HepG2 (cell line): ENCODE data around the gene PRAC1. TPM values are rescaled to one million over a fixed set of nuclear protein-coding genes. Genes with fewer than 3 reads are reported as not detected.
A peak's percentile ranks its signal among the peaks of the same experiment; 100 is the strongest.

Experiments used
- ATAC-seq: fragments of 200-7000 bp; cut with Tn5 transposase; 3 replicates; pipeline ENCODE4 v1.9.1; 2020; ENCODE audit warnings: mild to moderate bottlenecking, moderate library complexity
- BruUV-seq: library from RNA; stranded (reverse); fragments of 400-500 nt; replicated peaks from 2 replicates; lab custom pipeline; 2021; lab: Mats Ljungman, UMichigan
- CTCF ChIA-PET: fragments of 300-600 bp; formaldehyde crosslinking; extraction: SDS; loops from one replicate; lab custom pipeline; 2021; ENCODE audit warnings: low total read pairs, inconsistent platforms, low intra/inter-chr PET ratio; lab: Yijun Ruan, JAX
- POLR2A ChIA-PET: fragments of 350-600 bp; sonication (Branson Sonifier 250); formaldehyde crosslinking; loops from one replicate; lab custom pipeline; 2020; ENCODE audit warnings: antibody characterized with exemption, inconsistent platforms; lab: Yijun Ruan, JAX
- DNase-seq: peaks from one replicate; pipeline ENCODE4 v3.0.0-alpha.2; 2015; ENCODE audit warnings: low spot score
- FAIRE-seq: peaks from 3 replicates; lab custom pipeline; 2011; peaks lifted over from hg19 to GRCh38; lab: Jason Lieb, UNC
- H2AFZ ChIP-seq: one replicate; pipeline ENCODE4 v1.6.1; 2011; ENCODE audit warnings: low read length, inconsistent platforms
- H3K27ac ChIP-seq: fragments of 300-600 bp; 3 replicates; pipeline ENCODE4 v1.8.0; 2011; ENCODE audit warnings: mixed run types, mild to moderate bottlenecking, mixed read lengths, low read length, inconsistent platforms; ENCODE audit not compliant: insufficient read depth; ENCODE audit errors: extremely low read length
- H3K27me3 ChIP-seq, 2 experiments: fragments of 200-600 bp in 1 of 2; 2 replicates in 1 of 2; 3 replicates in 1 of 2; pipeline versions ENCODE4 v1.6.0 to v1.8.0; 2011; ENCODE audit warnings: low read length in 2 of 2, mild to moderate bottlenecking in 2 of 2, moderate library complexity in 2 of 2, inconsistent platforms in 1 of 2; ENCODE audit not compliant: insufficient read depth in 2 of 2, control insufficient read depth in 1 of 2
- H3K36me3 ChIP-seq, 2 experiments: fragments of 200-600 bp in 1 of 2; replicated peaks in 1 of 2; 2 replicates in 1 of 2; 3 replicates in 1 of 2; pipeline versions ENCODE4 v1.5.1 to v1.8.0; 2011; ENCODE audit warnings: low read length in 2 of 2, inconsistent platforms in 1 of 2; ENCODE audit not compliant: insufficient read depth in 2 of 2, control insufficient read depth in 1 of 2
- H3K4me1 ChIP-seq: 2 replicates; pipeline ENCODE4 v1.5.1; 2012; ENCODE audit warnings: low read length, inconsistent platforms; ENCODE audit not compliant: insufficient read depth
- H3K4me2 ChIP-seq: 2 replicates; pipeline ENCODE4 v1.6.0; 2011; ENCODE audit warnings: low read depth, low read length, inconsistent platforms
- H3K4me3 ChIP-seq, 3 experiments: fragments of 200-600 bp in 1 of 3; sonication (generic), shearing (Covaris generic) in 1 of 3; replicated peaks in 1 of 3; 2 replicates each; pipeline ENCODE4 v1.5.1; 2011 to 2016; ENCODE audit warnings: low read length in 3 of 3, inconsistent platforms in 2 of 3, low read depth in 2 of 3, mild to moderate bottlenecking in 2 of 3, control low read depth in 1 of 3, mixed read lengths in 1 of 3; ENCODE audit not compliant: insufficient read depth in 1 of 3
- H3K79me2 ChIP-seq: one replicate; pipeline ENCODE4 v1.6.1; 2011; ENCODE audit warnings: low read length, inconsistent platforms; ENCODE audit not compliant: insufficient read depth
- H3K9ac ChIP-seq: 2 replicates; pipeline ENCODE4 v1.6.0; 2011; ENCODE audit warnings: mild to moderate bottlenecking, low read depth, low read length, inconsistent platforms; ENCODE audit not compliant: insufficient read depth
- H3K9me3 ChIP-seq: 2 replicates; pipeline ENCODE4 v1.5.1; 2012; ENCODE audit warnings: mild to moderate bottlenecking, low read length
- H4K20me1 ChIP-seq: 2 replicates; pipeline ENCODE4 v1.6.0; 2011; ENCODE audit warnings: inconsistent platforms, mild to moderate bottlenecking, low read length, moderate library complexity; ENCODE audit not compliant: insufficient read depth
- CHCHD3 ChIP-seq: sonication (generic); formaldehyde crosslinking; IDR thresholded peaks from 2 replicates; pipeline ENCODE4 v1.8.0; 2022; ENCODE audit warnings: mild to moderate bottlenecking, missing genetic modification reagents, moderate library complexity
- ELF4 ChIP-seq: sonication (generic); formaldehyde crosslinking; IDR thresholded peaks from 2 replicates; pipeline ENCODE4 v1.5.0; 2020; ENCODE audit warnings: missing genetic modification reagents, mild to moderate bottlenecking, moderate library complexity, borderline replicate concordance
- ETV5 ChIP-seq: IDR thresholded peaks from 2 replicates; pipeline ENCODE4 v1.6.1; 2018; ENCODE audit warnings: missing biosample characterization, missing genetic modification reagents, inconsistent platforms, borderline replicate concordance
- FOXA3 ChIP-seq: IDR thresholded peaks from 2 replicates; pipeline ENCODE4 v1.6.1; 2016; ENCODE audit warnings: missing genetic modification reagents, missing compliant biosample characterization
- HMGA1 ChIP-seq: sonication (generic); formaldehyde crosslinking; conservative IDR thresholded peaks from 2 replicates; pipeline ENCODE4 v1.4.0; 2020; ENCODE audit warnings: missing genetic modification reagents
- MAZ ChIP-seq, 2 experiments: sonication (generic) in 1 of 2; formaldehyde crosslinking in 1 of 2; IDR thresholded peaks; 2 replicates each; pipeline versions ENCODE4 v1.5.0 to v1.6.1; 2012 to 2020; ENCODE audit warnings: low read depth in 2 of 2, mild to moderate bottlenecking in 2 of 2, borderline replicate concordance in 1 of 2, improper control_type of control experiment in 1 of 2, low read length in 1 of 2, missing genetic modification reagents in 1 of 2, moderate library complexity in 1 of 2
- PHF20 ChIP-seq: sonication (generic); formaldehyde crosslinking; IDR thresholded peaks from 2 replicates; pipeline ENCODE4 v1.5.0; 2020; ENCODE audit warnings: mild to moderate bottlenecking, missing genetic modification reagents
- SP5 ChIP-seq: IDR thresholded peaks from 2 replicates; pipeline ENCODE4 v1.6.1; 2016; ENCODE audit warnings: low read depth, borderline replicate concordance
- ZNF782 ChIP-seq: sonication (generic); formaldehyde crosslinking; IDR thresholded peaks from 2 replicates; pipeline ENCODE4 v1.4.0; 2020; ENCODE audit warnings: missing genetic modification reagents, mild to moderate bottlenecking, borderline replicate concordance
- WGBS: methylation state at CpG from one replicate; pipeline ENCODE4 v1.1.6; 2017; ENCODE audit warnings: low lambda C conversion rate; 5-methylcytosine and 5-hydroxymethylcytosine counted together
- in situ Hi-C: cut with HindIII; loops from 2 replicates; pipeline ENCODE4 v1.10.0; 2017; ENCODE audit warnings: low pct_unique_long_range_greater_than_20kb; ENCODE audit not compliant: extremely low pct_ligation_motif_present
- intact Hi-C: fragments of 100-400 bp; cut with micrococcal nuclease; formaldehyde crosslinking; loops from one replicate; pipeline ENCODE4 v1.10.0; 2022; ENCODE audit not compliant: unreplicated experiment
- polyA plus RNA-seq, 8 experiments: library from polyadenylated mRNA; depleted of rRNA in 3 of 8; stranded (reverse) in 7 of 8; unstranded in 1 of 8; fragments of >200 nt; fragmentation: Illumina TruSeq in 4 of 8; extraction: Trizol in 4 of 8; gene quantifications; 2 replicates each; pipeline versions ENCODE4 v1.2.1 to v1.2.3, GENCODE V29; 2011 to 2016; ENCODE audit warnings: low read depth in 4 of 8, missing spikeins in 1 of 8, mixed read lengths in 1 of 8; ENCODE audit not compliant: insufficient read depth in 1 of 8
- total RNA-seq, 5 experiments: library from RNA; depleted of rRNA; stranded (reverse); fragments of >200 nt; fragmentation: Illumina TruSeq; extraction: Trizol; gene quantifications; 2 replicates each; pipeline ENCODE4 v1.2.3, GENCODE V29; 2016; ENCODE audit warnings: low read depth in 1 of 5
- TF ChIP-seq, protein P1 (sequence below): sonication (generic); formaldehyde crosslinking; IDR thresholded peaks from 2 replicates; pipeline ENCODE4 v1.4.0; 2020; ENCODE audit warnings: missing genetic modification reagents
- TF ChIP-seq, protein P2 (sequence below): sonication (generic); formaldehyde crosslinking; IDR thresholded peaks from 2 replicates; pipeline ENCODE4 v1.4.0; 2020; ENCODE audit warnings: missing genetic modification reagents
- TF ChIP-seq, protein P3 (sequence below): sonication (generic); formaldehyde crosslinking; conservative IDR thresholded peaks from 2 replicates; pipeline ENCODE4 v1.8.0; 2022; ENCODE audit warnings: mild to moderate bottlenecking, moderate library complexity, missing genetic modification reagents

The PRAC1 gene
- total and polyA plus RNA-seq, 2 of the 13 experiments (the other 11 are each of a cell fraction or from before 2014, with no cell fraction given) = not detected

- FAIRE-seq = no peak
- peaks cover 3 to 34% of the 10 kb centered on the region in 2 experiments; a peak in 4 of 5 replicates for H3K27me3 ChIP-seq
- no TSS peak for BruUV-seq
- TF ChIP-seq, protein P1, sequence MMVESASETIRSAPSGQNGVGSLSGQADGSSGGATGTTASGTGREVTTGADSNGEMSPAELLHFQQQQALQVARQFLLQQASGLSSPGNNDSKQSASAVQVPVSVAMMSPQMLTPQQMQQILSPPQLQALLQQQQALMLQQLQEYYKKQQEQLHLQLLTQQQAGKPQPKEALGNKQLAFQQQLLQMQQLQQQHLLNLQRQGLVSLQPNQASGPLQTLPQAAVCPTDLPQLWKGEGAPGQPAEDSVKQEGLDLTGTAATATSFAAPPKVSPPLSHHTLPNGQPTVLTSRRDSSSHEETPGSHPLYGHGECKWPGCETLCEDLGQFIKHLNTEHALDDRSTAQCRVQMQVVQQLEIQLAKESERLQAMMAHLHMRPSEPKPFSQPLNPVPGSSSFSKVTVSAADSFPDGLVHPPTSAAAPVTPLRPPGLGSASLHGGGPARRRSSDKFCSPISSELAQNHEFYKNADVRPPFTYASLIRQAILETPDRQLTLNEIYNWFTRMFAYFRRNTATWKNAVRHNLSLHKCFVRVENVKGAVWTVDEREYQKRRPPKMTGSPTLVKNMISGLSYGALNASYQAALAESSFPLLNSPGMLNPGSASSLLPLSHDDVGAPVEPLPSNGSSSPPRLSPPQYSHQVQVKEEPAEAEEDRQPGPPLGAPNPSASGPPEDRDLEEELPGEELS = peak; percentile 55
- TF ChIP-seq, protein P2, sequence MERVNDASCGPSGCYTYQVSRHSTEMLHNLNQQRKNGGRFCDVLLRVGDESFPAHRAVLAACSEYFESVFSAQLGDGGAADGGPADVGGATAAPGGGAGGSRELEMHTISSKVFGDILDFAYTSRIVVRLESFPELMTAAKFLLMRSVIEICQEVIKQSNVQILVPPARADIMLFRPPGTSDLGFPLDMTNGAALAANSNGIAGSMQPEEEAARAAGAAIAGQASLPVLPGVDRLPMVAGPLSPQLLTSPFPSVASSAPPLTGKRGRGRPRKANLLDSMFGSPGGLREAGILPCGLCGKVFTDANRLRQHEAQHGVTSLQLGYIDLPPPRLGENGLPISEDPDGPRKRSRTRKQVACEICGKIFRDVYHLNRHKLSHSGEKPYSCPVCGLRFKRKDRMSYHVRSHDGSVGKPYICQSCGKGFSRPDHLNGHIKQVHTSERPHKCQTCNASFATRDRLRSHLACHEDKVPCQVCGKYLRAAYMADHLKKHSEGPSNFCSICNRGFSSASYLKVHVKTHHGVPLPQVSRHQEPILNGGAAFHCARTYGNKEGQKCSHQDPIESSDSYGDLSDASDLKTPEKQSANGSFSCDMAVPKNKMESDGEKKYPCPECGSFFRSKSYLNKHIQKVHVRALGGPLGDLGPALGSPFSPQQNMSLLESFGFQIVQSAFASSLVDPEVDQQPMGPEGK (CRISPR knock-in tag) = peak; percentile 52; the same call in 1 of the 2 replicates
- peak; percentile 36; the same call in 1 of the 2 replicates for TF ChIP-seq ETV5 (CRISPR knock-in tag)
- TF ChIP-seq, protein P3, sequence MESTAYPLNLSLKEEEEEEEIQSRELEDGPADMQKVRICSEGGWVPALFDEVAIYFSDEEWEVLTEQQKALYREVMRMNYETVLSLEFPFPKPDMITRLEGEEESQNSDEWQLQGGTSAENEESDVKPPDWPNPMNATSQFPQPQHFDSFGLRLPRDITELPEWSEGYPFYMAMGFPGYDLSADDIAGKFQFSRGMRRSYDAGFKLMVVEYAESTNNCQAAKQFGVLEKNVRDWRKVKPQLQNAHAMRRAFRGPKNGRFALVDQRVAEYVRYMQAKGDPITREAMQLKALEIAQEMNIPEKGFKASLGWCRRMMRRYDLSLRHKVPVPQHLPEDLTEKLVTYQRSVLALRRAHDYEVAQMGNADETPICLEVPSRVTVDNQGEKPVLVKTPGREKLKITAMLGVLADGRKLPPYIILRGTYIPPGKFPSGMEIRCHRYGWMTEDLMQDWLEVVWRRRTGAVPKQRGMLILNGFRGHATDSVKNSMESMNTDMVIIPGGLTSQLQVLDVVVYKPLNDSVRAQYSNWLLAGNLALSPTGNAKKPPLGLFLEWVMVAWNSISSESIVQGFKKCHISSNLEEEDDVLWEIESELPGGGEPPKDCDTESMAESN (CRISPR knock-in tag) = no peak
- peak; percentile 13; the same call in 1 of the 2 replicates for TF ChIP-seq FOXA3 (CRISPR knock-in tag)
- peak; percentile 70; the same call in 1 of the 2 replicates for TF ChIP-seq SP5 (CRISPR knock-in tag)
- TF ChIP-seq MAZ (IDR thresholded peaks at IDR 0.05; ENCODE audit: borderline replicate concordance, low read depth, low read length) = no peak
- no peak for TF ChIP-seq MAZ (CRISPR knock-in tag; IDR thresholded peaks at IDR 0.05; ENCODE audit: low read depth)
- TF ChIP-seq CHCHD3 (CRISPR knock-in tag) = no peak
- no peak for TF ChIP-seq PHF20 (CRISPR knock-in tag)
- no peak for TF ChIP-seq ZNF782 (CRISPR knock-in tag)
- TF ChIP-seq ELF4 (CRISPR knock-in tag) = no peak
- TF ChIP-seq HMGA1 = no peak
These were observed 6.6 kb downstream of the PRAC1 start for GRCh38 chr17:48715496-48716399.

More at GRCh38 chr17:48715496-48716399, 6.6 kb downstream of the PRAC1 start:
- H3K4me3 ChIP-seq = no peak overlapping the region
- H3K9me3 ChIP-seq = no peaks in the 10 kb centered on the region
- no peak overlapping the region for H3K9ac ChIP-seq
- CTCF ChIA-PET = no interaction called here
- POLR2A ChIA-PET = no interaction called here
- H3K36me3 ChIP-seq = no peaks in the 10 kb centered on the region
- no peak overlapping the region for H2AFZ ChIP-seq
- H3K4me2 ChIP-seq = no peak overlapping the region
- intact Hi-C loops (no loop called here), in situ Hi-C loops (no loop called here)
- H3K4me1 ChIP-seq = peaks cover 11% of the 10 kb centered on the region
- 2% methylated on average over 5 of the region's 5 CpGs for WGBS
- no peak overlapping the region for H3K27ac ChIP-seq
- ATAC-seq (no peak; the same call in 2 of the 3 replicates), DNase-seq (peak; percentile 42)
- no peaks in the 10 kb centered on the region for H4K20me1 ChIP-seq
- no peaks in the 10 kb centered on the region for H3K79me2 ChIP-seq
